ENCODE measurements around the gene RPS19BP1.

Gene RPS19BP1

DNA sequence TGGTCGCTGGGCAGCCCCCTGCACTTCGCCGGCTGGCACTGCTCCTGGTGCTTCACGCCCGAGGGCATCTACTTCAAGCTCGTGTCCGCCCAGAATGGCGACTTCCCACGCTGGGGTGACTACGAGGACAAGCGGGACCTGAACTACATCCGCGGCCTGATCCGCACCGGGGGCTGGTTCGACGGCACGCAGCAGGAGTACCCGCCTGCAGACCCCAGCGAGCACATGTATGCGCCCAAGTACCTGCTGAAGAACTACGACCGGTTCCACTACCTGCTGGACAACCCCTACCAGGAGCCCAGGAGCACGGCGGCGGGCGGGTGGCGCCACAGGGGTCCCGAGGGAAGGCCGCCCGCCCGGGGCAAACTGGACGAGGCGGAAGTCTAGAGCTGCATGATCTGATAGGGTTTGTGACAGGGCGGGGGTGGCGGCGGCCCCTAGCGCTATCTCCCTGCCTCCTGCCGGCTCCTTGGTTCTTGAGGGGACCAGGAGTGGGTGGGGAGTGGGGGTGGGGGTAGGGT is 43.9 kb downstream of the RPS19BP1 start:
- no peak for DNase-seq

DNA sequence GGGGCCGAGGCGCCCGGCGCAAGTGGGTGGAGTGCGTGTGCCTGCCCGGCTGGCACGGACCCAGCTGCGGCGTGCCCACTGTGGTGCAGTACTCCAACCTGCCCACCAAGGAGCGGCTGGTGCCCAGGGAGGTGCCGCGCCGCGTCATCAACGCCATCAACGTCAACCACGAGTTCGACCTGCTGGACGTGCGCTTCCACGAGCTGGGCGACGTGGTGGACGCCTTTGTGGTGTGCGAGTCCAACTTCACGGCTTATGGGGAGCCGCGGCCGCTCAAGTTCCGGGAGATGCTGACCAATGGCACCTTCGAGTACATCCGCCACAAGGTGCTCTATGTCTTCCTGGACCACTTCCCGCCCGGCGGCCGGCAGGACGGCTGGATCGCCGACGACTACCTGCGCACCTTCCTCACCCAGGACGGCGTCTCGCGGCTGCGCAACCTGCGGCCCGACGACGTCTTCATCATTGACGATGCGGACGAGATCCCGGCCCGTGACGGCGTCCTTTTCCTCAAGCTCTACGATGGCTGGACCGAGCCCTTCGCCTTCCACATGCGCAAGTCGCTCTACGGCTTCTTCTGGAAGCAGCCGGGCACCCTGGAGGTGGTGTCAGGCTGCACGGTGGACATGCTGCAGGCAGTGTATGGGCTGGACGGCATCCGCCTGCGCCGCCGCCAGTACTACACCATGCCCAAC is 44.6 kb downstream of the RPS19BP1 start:
- no peak for DNase-seq

DNA sequence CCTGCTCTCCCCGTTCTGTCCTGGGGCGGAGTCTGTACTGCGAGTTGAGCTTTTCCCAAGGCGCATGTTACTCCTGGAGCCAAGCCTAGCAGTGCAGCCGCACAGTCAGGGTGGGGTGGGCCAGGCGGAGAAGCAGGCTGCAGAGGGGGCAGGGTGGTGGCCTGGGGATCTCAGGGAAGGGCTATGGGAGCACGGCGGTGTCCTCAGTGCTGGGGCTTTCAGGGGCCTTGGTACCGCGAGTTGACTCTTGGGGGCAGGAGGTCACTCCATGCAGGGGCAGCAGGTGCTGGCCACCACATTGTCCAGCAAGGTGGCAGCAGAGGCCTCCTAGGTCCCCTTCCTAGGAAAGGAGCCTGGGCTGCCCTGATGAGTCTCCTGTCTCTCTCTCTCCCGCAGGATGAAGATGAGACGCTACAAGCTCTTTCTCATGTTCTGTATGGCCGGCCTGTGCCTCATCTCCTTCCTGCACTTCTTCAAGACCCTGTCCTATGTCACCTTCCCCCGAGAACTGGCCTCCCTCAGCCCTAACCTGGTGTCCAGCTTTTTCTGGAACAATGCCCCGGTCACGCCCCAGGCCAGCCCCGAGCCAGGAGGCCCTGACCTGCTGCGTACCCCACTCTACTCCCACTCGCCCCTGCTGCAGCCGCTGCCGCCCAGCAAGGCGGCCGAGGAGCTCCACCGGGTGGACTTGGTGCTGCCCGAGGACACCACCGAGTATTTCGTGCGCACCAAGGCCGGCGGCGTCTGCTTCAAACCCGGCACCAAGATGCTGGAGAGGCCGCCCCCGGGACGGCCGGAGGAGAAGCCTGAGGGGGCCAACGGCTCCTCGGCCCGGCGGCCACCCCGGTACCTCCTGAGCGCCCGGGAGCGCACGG is 45.4 kb downstream of the RPS19BP1 start:
- no peak for DNase-seq

DNA sequence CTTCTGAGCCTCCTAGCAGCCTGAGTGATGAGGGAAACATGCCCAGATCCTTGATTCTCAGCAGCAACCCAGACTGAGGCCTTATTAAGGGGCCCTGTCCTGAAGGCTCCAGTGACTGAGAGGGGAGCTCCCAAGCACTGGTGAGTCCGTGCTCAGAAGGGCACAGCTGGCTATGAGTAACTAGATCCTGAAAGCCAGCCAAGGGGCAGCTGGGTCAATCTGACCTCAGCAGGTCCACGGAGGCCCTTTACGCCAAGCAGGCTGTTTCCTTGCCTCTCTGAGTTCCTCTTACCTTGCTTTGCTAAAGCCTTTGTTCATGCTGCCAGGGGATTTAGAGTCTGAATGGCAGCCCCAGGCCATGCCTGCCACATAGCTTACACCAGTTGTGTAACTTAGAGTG is 49.8 kb downstream of the RPS19BP1 start:
- DNase-seq = no peak

DNA sequence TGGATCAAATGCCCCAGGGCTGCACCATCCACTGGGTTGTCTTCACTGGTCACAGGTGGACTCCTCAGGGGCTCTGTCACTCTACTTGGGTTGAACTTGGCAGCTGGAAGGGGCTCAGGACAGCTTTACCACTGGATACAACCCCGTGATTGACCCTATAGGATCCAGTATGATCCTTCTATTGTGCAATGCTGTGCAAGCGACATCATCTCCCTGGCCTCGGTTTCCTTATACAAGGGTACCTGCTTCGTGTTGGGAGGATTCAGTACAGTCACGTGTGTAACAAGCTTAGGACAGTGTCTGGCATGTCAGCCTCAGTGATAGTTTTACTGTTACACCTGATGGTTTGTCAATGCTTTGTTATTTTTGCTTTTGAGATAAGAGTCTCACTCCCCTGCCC is 51.0 kb downstream of the RPS19BP1 start:
- DNase-seq = no peak

DNA sequence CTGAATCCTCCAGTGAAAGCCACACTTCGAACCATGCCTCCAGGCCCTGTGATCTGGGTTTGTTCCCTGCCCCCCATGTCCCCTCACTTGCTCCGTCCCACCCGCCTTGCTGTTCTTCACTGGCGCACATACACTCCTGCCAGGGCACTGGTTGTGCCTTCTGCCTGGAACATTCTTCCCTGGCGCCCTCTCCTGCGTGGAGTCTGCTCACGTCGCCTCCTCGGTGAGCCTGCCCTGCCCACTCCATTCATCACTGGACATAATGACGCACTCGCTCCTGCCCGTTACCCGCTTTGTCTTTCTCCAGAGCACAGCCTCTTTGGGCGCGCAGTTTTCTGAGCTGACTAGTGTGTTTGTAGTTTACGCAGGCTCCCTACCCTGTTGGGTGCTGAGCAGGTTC is 51.5 kb downstream of the RPS19BP1 start:
- no peak for DNase-seq

DNA sequence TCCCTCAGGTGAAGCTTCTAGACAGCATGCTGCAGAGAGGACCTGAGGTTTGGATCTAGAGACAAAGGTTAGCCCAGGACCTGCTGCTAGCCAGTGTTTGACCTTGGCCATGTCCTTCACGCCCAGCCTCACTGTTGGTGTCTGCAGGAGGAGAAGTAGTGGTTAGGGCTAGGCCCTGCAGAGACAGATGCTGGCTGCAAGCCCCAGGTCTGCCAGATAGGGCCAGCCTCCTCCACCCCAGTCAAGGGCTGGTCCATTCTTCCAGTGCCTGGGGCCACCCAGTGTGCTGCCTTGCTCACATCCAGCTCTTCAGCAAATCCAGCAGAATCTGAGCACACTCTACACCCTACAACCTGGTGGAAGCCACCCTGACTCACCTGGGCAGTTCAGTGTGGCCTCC is 52.0 kb downstream of the RPS19BP1 start:
- DNase-seq = no peak

DNA sequence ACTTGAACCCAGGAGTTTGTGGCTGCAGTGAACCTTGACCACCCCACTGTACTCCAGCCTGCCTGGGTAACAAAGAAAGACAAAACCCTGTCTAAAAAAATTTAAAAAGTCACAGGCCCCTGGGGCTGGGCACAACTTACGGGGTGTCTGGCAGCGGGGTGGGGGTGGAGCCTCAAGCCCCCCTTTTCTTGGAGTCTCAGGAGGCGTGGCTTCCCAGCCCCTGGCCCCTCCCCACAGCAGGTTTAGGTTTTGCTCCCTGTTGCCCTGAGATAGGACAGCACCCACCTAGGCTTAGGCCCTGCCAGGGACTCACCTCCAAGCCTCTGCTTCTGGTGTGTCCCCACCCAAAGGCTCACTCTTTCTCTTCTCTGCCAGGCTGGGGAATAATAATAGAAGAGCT is 53.3 kb downstream of the RPS19BP1 start:
- DNase-seq = no peak

Measured in NCI-H1694 treated with DMSO at 0.1 percent for 48 hours (cell line).